ENCODE results near the gene ZSCAN30. TPM values are rescaled to one million over a fixed set of nuclear protein-coding genes. Genes with fewer than 3 reads are reported as not detected.

Gene ZSCAN30
- total and polyA plus RNA-seq, 10 of the 15 experiments (the other 5 are each of a cell fraction or from before 2014, with no cell fraction given), result 2.7 to 15.7 (median 11.2) TPM

- DNase-seq (ENCODE audit: low read depth, low spot score) (no peak), ATAC-seq (no peak), FAIRE-seq (no peak)
- TF ChIP-seq MEF2B (IDR thresholded peaks at IDR 0.05; ENCODE audit: partially characterized antibody, poor library complexity, severe bottlenecking), result no peak
- no peak for TF ChIP-seq SIN3A (IDR thresholded peaks at IDR 0.05; ENCODE audit: low read depth, low read length)
- TF ChIP-seq KDM1A (IDR thresholded peaks at IDR 0.05; ENCODE audit: borderline replicate concordance), result no peak
- TF ChIP-seq PAX8 (IDR thresholded peaks at IDR 0.05), result no peak
- TF ChIP-seq SREBF1 (IDR thresholded peaks at IDR 0.05; ENCODE audit: low read length), result no peak
- no peak for TF ChIP-seq SREBF2 (IDR thresholded peaks at IDR 0.05; ENCODE audit: low read length)
- no peak for TF ChIP-seq ZNF217 (IDR thresholded peaks at IDR 0.05)
- no peak for TF ChIP-seq CHD1 (IDR thresholded peaks at IDR 0.05; ENCODE audit: low read depth, low read length)
- TF ChIP-seq POLR2AphosphoS2 (IDR thresholded peaks at IDR 0.05; ENCODE audit: low read depth, low read length), result no peak
- no peak for TF ChIP-seq USF2 (IDR thresholded peaks at IDR 0.05; ENCODE audit: borderline replicate concordance, low read depth, low read length)
- no peak for TF ChIP-seq JUNB (IDR thresholded peaks at IDR 0.05)
- Histone ChIP-seq H4K20me1 (ENCODE audit: control insufficient read depth, insufficient read depth) (no peaks in the 10 kb centered on the region), H2AFZ (ENCODE audit: control insufficient read depth, low read depth, low read length) (no peak overlapping the region), H3K4me1 (ENCODE audit: control insufficient read depth, insufficient read depth, low read length) (no peaks in the 10 kb centered on the region), H3K4me3 (no peak overlapping the region), H3K36me3 (ENCODE audit: control insufficient read depth in 2 of 2, insufficient read depth in 2 of 2, low read length in 1 of 2) (peaks cover 2 to 4% of the 10 kb centered on the region in 2 experiments; a peak in 1 of 4 replicates), H3K79me2 (ENCODE audit: control insufficient read depth, insufficient read depth, low read length) (no peaks in the 10 kb centered on the region), H3K9ac (ENCODE audit: control insufficient read depth, insufficient read depth, low read length) (no peak overlapping the region), H3K27me3 (replicated peaks in 1 of 2; ENCODE audit: control insufficient read depth in 2 of 2, insufficient read depth in 2 of 2, low read length in 1 of 2) (no peaks in the 10 kb centered on the region), H3K4me2 (ENCODE audit: control insufficient read depth, insufficient read depth) (no peak overlapping the region), H3K9me3 (replicated peaks; ENCODE audit: control insufficient read depth, insufficient read depth, low read length) (peaks cover 10% of the 10 kb centered on the region; the same call in 2 of the 3 replicates), H3K27ac (ENCODE audit: control insufficient read depth, insufficient read depth) (no peak overlapping the region)
- intact Hi-C loops (cut with micrococcal nuclease; ENCODE audit: unreplicated experiment) (no loop called here), in situ Hi-C loops (cut with MboI) (no loop called here)
- SMC1A ChIA-PET (ENCODE audit: uncharacterized antibody, unreplicated experiment), result interaction anchor here (0.6 to 2.0 kb wide), 2 partner anchors 10 to 75 kb away, joined by 3 to 6 read pairs; no protein-coding TSS in a partner anchor
- RAD21 ChIA-PET (ENCODE audit: unreplicated experiment), result no interaction called here
- BruUV-seq (replicated peaks), result no TSS peak
- CTCF ChIA-PET, result no interaction called here
- POLR2A ChIA-PET, result no interaction called here
Observed at GRCh38 chr18:35278969-35279368, 11.1 kb downstream of the ZSCAN30 start.

All from GM12878 (cell line).